ENCODE data around the gene NKAPL. TPM values are rescaled to one million over a fixed set of nuclear protein-coding genes. Genes with fewer than 3 reads are reported as not detected.

NKAPL gene
- total and polyA plus RNA-seq, 10 donors: 0.64 to 3.1 (median 1.4) TPM

DNA sequence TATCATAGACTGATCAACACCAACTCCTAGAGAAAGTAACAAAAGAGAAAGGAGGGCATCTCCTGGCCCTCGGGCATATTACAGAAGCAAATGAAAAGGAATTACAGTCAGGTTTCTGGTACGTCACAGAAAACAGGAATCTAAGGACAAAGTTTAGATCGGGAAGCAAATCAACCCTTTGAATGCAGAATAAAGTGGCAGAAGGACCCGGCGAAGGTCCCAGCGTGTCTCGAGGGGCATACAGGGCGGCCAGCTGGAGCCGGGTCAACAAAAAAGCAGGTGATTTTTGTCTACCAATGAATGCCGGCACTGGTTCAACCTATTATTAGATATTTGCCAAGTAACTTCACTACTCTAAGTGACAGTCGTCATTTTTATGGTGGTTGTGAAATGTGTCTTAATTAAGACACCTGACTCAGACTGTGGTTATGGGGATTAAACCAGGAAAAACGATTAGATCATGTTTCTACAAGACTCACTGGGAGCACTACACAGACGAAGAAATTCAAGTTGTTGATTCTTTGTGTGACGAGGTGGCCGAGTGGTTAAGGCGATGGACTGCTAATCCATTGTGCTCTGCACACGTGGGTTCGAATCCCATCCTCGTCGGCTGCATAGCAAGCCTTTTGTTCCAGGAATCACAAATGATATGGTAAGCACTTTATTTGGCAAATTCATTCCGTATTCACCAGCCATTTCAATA is 46.4 kb upstream of the NKAPL start:
- H3K36me3 ChIP-seq: no peaks in the 10 kb centered on the region
- TF ChIP-seq POLR2A (IDR thresholded peaks at IDR 0.05) (no peak), POLR2AphosphoS5 (IDR thresholded peaks at IDR 0.05) (no peak)
- TF ChIP-seq, protein P1, sequence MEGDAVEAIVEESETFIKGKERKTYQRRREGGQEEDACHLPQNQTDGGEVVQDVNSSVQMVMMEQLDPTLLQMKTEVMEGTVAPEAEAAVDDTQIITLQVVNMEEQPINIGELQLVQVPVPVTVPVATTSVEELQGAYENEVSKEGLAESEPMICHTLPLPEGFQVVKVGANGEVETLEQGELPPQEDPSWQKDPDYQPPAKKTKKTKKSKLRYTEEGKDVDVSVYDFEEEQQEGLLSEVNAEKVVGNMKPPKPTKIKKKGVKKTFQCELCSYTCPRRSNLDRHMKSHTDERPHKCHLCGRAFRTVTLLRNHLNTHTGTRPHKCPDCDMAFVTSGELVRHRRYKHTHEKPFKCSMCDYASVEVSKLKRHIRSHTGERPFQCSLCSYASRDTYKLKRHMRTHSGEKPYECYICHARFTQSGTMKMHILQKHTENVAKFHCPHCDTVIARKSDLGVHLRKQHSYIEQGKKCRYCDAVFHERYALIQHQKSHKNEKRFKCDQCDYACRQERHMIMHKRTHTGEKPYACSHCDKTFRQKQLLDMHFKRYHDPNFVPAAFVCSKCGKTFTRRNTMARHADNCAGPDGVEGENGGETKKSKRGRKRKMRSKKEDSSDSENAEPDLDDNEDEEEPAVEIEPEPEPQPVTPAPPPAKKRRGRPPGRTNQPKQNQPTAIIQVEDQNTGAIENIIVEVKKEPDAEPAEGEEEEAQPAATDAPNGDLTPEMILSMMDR (IDR thresholded peaks at IDR 0.05 in 8 of 11, conservative IDR thresholded peaks at IDR 0.05 in 3 of 11): no peak
- intact Hi-C loops (cut with DNase I; ENCODE audit: low total_unique reads): no loop called here
- DNase-seq: no peak
- H3K4me3 ChIP-seq: peak overlapping the region in 5 of 8 donors; percentile 1 to 47 (median 16)
- peaks cover 6 to 24% (median 22%) of the 10 kb centered on the region in 6 donors for H3K4me1 ChIP-seq
- peak overlapping the region in 6 of 8 donors; percentile 5 to 57 (median 42) for H3K27ac ChIP-seq
- 2 to 3% (median 2%) methylated on average over 21 of the region's 21 CpGs for WGBS, 5 donors
- peaks cover 0 to 5% (median 0%) of the 10 kb centered on the region in 8 donors for H3K9me3 ChIP-seq
- H3K27me3 ChIP-seq (replicated peaks in 1 of 7): peaks cover 7 to 89% (median 75%) of the 10 kb centered on the region in 7 donors

DNA sequence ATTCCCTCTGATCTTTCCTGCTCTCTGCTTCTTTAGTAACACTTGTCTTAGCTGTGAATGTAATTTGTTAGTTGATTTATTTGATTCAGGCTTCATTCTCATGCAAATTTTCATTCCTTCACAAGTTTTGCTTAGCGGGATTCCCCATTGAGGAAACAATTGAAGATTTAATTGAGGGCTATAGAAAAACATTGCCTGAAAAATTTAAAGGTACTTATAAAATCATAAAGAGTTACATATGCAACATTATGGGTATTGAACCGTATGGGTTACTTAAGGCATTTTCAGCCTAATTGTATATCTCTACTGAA is 45.9 kb upstream of the NKAPL start:
- intact Hi-C loops (cut with DNase I; ENCODE audit: low total_unique reads): no loop called here
- no peak for DNase-seq

DNA sequence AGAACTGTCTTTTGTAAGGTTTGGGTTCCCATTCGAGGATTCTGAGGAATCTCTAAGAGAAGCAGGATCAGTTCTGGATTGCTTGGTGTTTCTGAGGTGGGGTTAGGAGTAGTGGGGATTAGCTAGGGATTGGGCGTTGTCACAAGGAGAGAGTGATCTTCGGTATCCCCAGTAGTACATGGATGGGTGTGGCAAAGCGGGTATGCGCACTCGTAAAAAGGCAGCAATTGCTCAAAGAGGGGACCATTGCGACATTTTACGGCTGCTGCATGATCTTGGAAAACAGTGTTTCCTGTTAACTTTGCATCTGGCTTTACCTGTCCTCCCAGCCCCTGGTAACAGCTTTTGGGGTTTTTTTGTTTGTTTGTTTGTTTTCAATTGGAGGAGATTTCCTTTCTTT is 43.7 kb upstream of the NKAPL start:
- Histone ChIP-seq H3K4me1 (peaks cover 5 to 34% (median 29%) of the 10 kb centered on the region in 6 donors), H3K4me3 (no peak overlapping the region), H3K9me3 (no peaks in the 10 kb centered on the region), H3K27me3 (replicated peaks in 1 of 7) (peaks cover 3 to 84% (median 58%) of the 10 kb centered on the region in 7 donors), H3K36me3 (no peaks in the 10 kb centered on the region), H3K27ac (no peak overlapping the region)
- TF ChIP-seq POLR2AphosphoS5 (IDR thresholded peaks at IDR 0.05) (no peak), POLR2A (IDR thresholded peaks at IDR 0.05) (no peak)
- TF ChIP-seq, protein P1 (IDR thresholded peaks at IDR 0.05 in 8 of 11, conservative IDR thresholded peaks at IDR 0.05 in 3 of 11): no peak
- intact Hi-C loops (cut with DNase I; ENCODE audit: low total_unique reads): no loop called here
- WGBS, 5 donors: 28 to 65% (median 54%) methylated on average over 8 of the region's 8 CpGs
- DNase-seq: no peak

More for the DNA sequence above, 45.9 kb upstream of the NKAPL start:
- TF ChIP-seq POLR2A (IDR thresholded peaks at IDR 0.05) (no peak), POLR2AphosphoS5 (IDR thresholded peaks at IDR 0.05) (no peak)
- TF ChIP-seq, protein P1 (IDR thresholded peaks at IDR 0.05 in 8 of 11, conservative IDR thresholded peaks at IDR 0.05 in 3 of 11): no peak
- Histone ChIP-seq H3K27me3 (replicated peaks in 1 of 7) (peaks cover 7 to 84% (median 70%) of the 10 kb centered on the region in 7 donors), H3K4me3 (no peak overlapping the region), H3K9me3 (peaks cover 0 to 2% (median 0%) of the 10 kb centered on the region in 8 donors), H3K36me3 (no peaks in the 10 kb centered on the region), H3K4me1 (peaks cover 2 to 23% (median 21%) of the 10 kb centered on the region in 6 donors), H3K27ac (no peak overlapping the region)
- WGBS, 5 donors: 23 to 36% (median 25%) methylated on average over 2 of the region's 2 CpGs

DNA sequence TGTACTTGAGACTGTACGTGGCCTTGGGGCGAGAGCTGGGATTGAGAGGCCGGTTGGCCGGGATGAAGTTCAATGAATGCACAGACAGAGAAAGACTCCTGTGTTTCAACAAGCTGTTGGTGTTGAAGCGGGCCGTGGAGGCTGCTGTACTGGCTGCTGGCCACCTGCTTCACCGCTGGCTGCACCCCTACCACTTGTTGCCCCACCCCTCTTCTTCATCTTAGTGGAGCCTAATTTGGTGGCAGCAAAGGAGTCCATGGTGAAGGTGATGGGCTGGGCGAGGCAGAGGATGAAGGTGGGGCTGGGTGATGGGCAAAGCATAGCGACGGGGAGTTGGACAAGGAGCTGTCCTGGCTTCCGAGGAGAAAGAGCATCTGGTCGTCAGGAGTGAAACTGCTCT is 41.2 kb upstream of the NKAPL start:
- DNase-seq: no peak
- intact Hi-C loops (cut with DNase I; ENCODE audit: low total_unique reads): no loop called here
- TF ChIP-seq POLR2AphosphoS5 (IDR thresholded peaks at IDR 0.05): no peak
- TF ChIP-seq, protein P1 (IDR thresholded peaks at IDR 0.05 in 8 of 11, conservative IDR thresholded peaks at IDR 0.05 in 3 of 11): no peak
- TF ChIP-seq POLR2A (IDR thresholded peaks at IDR 0.05): no peak
- Histone ChIP-seq H3K27ac (peak overlapping the region in 3 of 8 donors; percentile 81 to 85 (median 82)), H3K4me3 (peak overlapping the region in 2 of 8 donors; percentile 51 to 78), H3K27me3 (replicated peaks in 1 of 7) (peaks cover 3 to 74% (median 34%) of the 10 kb centered on the region in 7 donors), H3K36me3 (no peaks in the 10 kb centered on the region), H3K9me3 (no peaks in the 10 kb centered on the region), H3K4me1 (peaks cover 5 to 20% (median 17%) of the 10 kb centered on the region in 6 donors)
- 87 to 95% (median 94%) methylated on average over 11 to 12 of the region's 12 CpGs for WGBS, 5 donors

Measured in spleen (tissue), 11 donors.